ENCODE data around the gene CDKN1C.

The CDKN1C gene

DNA sequence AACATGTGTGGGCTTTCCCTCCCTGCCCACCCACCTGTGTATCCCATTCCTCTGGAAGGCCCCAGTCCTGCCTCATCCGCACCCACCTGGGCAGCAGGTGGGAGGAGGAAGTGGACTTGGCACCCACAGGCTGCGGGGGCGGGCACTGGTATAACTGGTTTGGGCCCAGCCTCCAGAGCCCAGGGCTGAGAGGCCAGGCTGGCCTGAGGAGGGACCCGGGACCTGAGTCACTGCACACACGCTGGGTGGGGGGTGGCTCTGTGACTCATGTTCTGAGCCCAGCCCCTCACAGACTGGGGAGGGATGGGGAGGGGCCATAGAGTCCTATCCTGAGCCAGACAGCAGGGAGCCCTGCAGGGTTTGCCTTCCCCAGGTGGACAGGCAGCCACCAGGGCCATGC lies 26.9 kb upstream of the CDKN1C start:
- TF ChIP-seq, protein P1, sequence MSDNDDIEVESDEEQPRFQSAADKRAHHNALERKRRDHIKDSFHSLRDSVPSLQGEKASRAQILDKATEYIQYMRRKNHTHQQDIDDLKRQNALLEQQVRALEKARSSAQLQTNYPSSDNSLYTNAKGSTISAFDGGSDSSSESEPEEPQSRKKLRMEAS (IDR thresholded peaks at IDR 0.05): peak; percentile 75
- TF ChIP-seq YY1 (IDR thresholded peaks at IDR 0.05; ENCODE audit: low read depth) (0 out of 2 replicates have a peak, but pooled peaks have one; percentile 22), CEBPB (IDR thresholded peaks at IDR 0.05) (no peak), FOXM1 (IDR thresholded peaks at IDR 0.05; ENCODE audit: borderline replicate concordance, low read depth) (no peak; the same call in 1 of the 2 replicates), EP300 (IDR thresholded peaks at IDR 0.05; ENCODE audit: borderline replicate concordance) (peak; percentile 92), EGR1 (IDR thresholded peaks at IDR 0.05) (peak; percentile 100), TAF1 (IDR thresholded peaks at IDR 0.05; ENCODE audit: low read depth) (no peak; the same call in 1 of the 2 replicates), CREB1 (IDR thresholded peaks at IDR 0.05; ENCODE audit: low read depth) (0 out of 2 replicates have a peak, but pooled peaks have one; percentile 9), TCF12 (IDR thresholded peaks at IDR 0.05; ENCODE audit: low read depth) (peak; percentile 96), NFIC (IDR thresholded peaks at IDR 0.05) (peak; percentile 97), TEAD4 (IDR thresholded peaks at IDR 0.05) (peak; percentile 68), ZBTB7A (IDR thresholded peaks at IDR 0.05; ENCODE audit: low read depth) (peak; percentile 85), RAD21 (IDR thresholded peaks at IDR 0.05; ENCODE audit: low read depth) (no peak; the same call in 1 of the 2 replicates)

- TF ChIP-seq EP300 (IDR thresholded peaks at IDR 0.05; ENCODE audit: borderline replicate concordance) (no peak), CEBPB (IDR thresholded peaks at IDR 0.05) (peak; percentile 53; the same call in 1 of the 2 replicates), CREB1 (IDR thresholded peaks at IDR 0.05; ENCODE audit: low read depth) (no peak), USF1 (IDR thresholded peaks at IDR 0.05) (no peak), ZBTB7A (IDR thresholded peaks at IDR 0.05; ENCODE audit: low read depth) (no peak; the same call in 1 of the 2 replicates)
- TF ChIP-seq, protein P1 (IDR thresholded peaks at IDR 0.05): peak; percentile 6; the same call in 1 of the 2 replicates
These were observed 26.3 kb upstream of the CDKN1C start for GRCh38 chr11:2911785-2912391.

- TF ChIP-seq EP300 (IDR thresholded peaks at IDR 0.05; ENCODE audit: borderline replicate concordance): no peak; the same call in 1 of the 2 replicates
- TF ChIP-seq FOXM1 (IDR thresholded peaks at IDR 0.05; ENCODE audit: borderline replicate concordance, low read depth): no peak
- TF ChIP-seq YY1 (IDR thresholded peaks at IDR 0.05; ENCODE audit: low read depth): 0 out of 2 replicates have a peak, but pooled peaks have one; percentile 9
- TF ChIP-seq, protein P1 (IDR thresholded peaks at IDR 0.05): peak; percentile 90
- TF ChIP-seq CEBPB (IDR thresholded peaks at IDR 0.05): no peak
- TF ChIP-seq CREB1 (IDR thresholded peaks at IDR 0.05; ENCODE audit: low read depth): no peak
- peak; percentile 73 for TF ChIP-seq NFIC (IDR thresholded peaks at IDR 0.05)
- TF ChIP-seq TAF1 (IDR thresholded peaks at IDR 0.05; ENCODE audit: low read depth): no peak
- TF ChIP-seq RAD21 (IDR thresholded peaks at IDR 0.05; ENCODE audit: low read depth): peak; percentile 1; the same call in 1 of the 2 replicates
- no peak for TF ChIP-seq USF1 (IDR thresholded peaks at IDR 0.05)
- no peak for TF ChIP-seq TEAD4 (IDR thresholded peaks at IDR 0.05)
- peak; percentile 34; the same call in 1 of the 2 replicates for TF ChIP-seq EGR1 (IDR thresholded peaks at IDR 0.05)
- TF ChIP-seq TCF12 (IDR thresholded peaks at IDR 0.05; ENCODE audit: low read depth): peak; percentile 78
- TF ChIP-seq ZBTB7A (IDR thresholded peaks at IDR 0.05; ENCODE audit: low read depth): no peak
- peak; percentile 65 for TF ChIP-seq REST (IDR thresholded peaks at IDR 0.05; ENCODE audit: low read depth)
These were observed 25.7 kb upstream of the CDKN1C start for GRCh38 chr11:2911088-2911784.

DNA sequence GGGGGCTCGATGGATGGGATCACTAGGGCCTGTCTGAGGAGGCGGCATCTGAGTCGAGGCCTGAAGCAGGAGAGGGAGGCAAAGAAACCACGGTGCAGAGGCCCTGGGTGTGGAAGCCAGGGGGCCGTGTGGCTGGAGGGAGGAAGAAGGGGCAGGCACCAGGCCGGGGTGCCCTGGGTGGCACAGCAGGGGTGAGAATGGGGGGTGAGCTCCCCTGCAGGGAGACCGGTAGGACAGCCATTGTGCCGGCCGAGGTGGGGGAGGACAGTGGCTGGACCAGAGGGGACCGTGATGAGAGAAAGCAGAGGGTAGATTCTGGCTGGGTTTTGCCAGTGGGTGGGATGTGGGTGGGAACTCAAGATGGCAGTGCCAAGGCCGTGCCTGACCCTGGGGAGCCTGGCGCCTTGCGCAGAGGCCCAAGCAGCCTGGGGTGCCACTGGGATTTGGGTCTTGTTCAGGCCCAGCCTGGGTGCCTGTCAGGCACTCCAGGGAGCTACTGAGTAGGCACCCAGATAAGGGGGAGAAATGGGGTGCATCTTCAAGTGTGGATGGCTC lies 24.9 kb upstream of the CDKN1C start:
- TF ChIP-seq FOXM1 (IDR thresholded peaks at IDR 0.05; ENCODE audit: borderline replicate concordance, low read depth): no peak
- no peak for TF ChIP-seq TEAD4 (IDR thresholded peaks at IDR 0.05)
- no peak for TF ChIP-seq CEBPB (IDR thresholded peaks at IDR 0.05)
- TF ChIP-seq YY1 (IDR thresholded peaks at IDR 0.05; ENCODE audit: low read depth): no peak
- TF ChIP-seq ZBTB7A (IDR thresholded peaks at IDR 0.05; ENCODE audit: low read depth): no peak
- no peak for TF ChIP-seq EGR1 (IDR thresholded peaks at IDR 0.05)
- TF ChIP-seq TCF12 (IDR thresholded peaks at IDR 0.05; ENCODE audit: low read depth): no peak
- peak; percentile 54; the same call in 1 of the 2 replicates for TF ChIP-seq EP300 (IDR thresholded peaks at IDR 0.05; ENCODE audit: borderline replicate concordance)
- TF ChIP-seq TAF1 (IDR thresholded peaks at IDR 0.05; ENCODE audit: low read depth): no peak
- TF ChIP-seq RAD21 (IDR thresholded peaks at IDR 0.05; ENCODE audit: low read depth): no peak
- no peak for TF ChIP-seq CREB1 (IDR thresholded peaks at IDR 0.05; ENCODE audit: low read depth)
- TF ChIP-seq NFIC (IDR thresholded peaks at IDR 0.05): peak; percentile 24; the same call in 1 of the 2 replicates
- TF ChIP-seq, protein P1 (IDR thresholded peaks at IDR 0.05): no peak
- TF ChIP-seq USF1 (IDR thresholded peaks at IDR 0.05): no peak
- TF ChIP-seq REST (IDR thresholded peaks at IDR 0.05; ENCODE audit: low read depth): no peak
